ENCODE results near the gene TOP1. TPM values are rescaled to one million over a fixed set of nuclear protein-coding genes. Genes with fewer than 3 reads are reported as not detected.

Gene TOP1
- total RNA-seq, 1 donor from 2014 or later, result 72.7 TPM

- H3K4me3 Mint-ChIP-seq (ENCODE audit: unreplicated experiment), result peak overlapping the region; percentile 32
- DNase-seq (ENCODE audit: low spot score), result no peak
- H3K36me3 Mint-ChIP-seq (ENCODE audit: low read depth, unreplicated experiment), result peaks cover 58% of the 10 kb centered on the region
- H3K27ac Mint-ChIP-seq (ENCODE audit: unreplicated experiment), result peak overlapping the region; percentile 63
- TF ChIP-seq CTCF (IDR thresholded peaks at IDR 0.05; ENCODE audit: unreplicated experiment), result no peak
- peaks cover 18% of the 10 kb centered on the region for H3K27me3 Mint-ChIP-seq (ENCODE audit: unreplicated experiment)
- no peaks in the 10 kb centered on the region for H3K9me3 Mint-ChIP-seq (ENCODE audit: unreplicated experiment)
- H3K4me1 Mint-ChIP-seq (ENCODE audit: unreplicated experiment), result peaks cover 3% of the 10 kb centered on the region
Measured at GRCh38 chr20:41172296-41173140, 143.9 kb downstream of the TOP1 start.

- Mint-ChIP-seq H3K4me1 (ENCODE audit: unreplicated experiment) (peaks cover 3% of the 10 kb centered on the region), H3K36me3 (ENCODE audit: low read depth, unreplicated experiment) (peaks cover 61% of the 10 kb centered on the region), H3K9me3 (ENCODE audit: unreplicated experiment) (no peaks in the 10 kb centered on the region)
Measured at GRCh38 chr20:41173161-41173721, 144.6 kb downstream of the TOP1 start.

GRCh38 chr20:41173791-41174341 lies 145.2 kb downstream of the TOP1 start:
- H3K4me3 Mint-ChIP-seq (ENCODE audit: unreplicated experiment), result peak overlapping the region; percentile 62
- no peaks in the 10 kb centered on the region for H3K9me3 Mint-ChIP-seq (ENCODE audit: unreplicated experiment)
- TF ChIP-seq CTCF (IDR thresholded peaks at IDR 0.05; ENCODE audit: unreplicated experiment), result no peak
- H3K27ac Mint-ChIP-seq (ENCODE audit: unreplicated experiment), result no peak overlapping the region
- peaks cover 17% of the 10 kb centered on the region for H3K27me3 Mint-ChIP-seq (ENCODE audit: unreplicated experiment)
- no peak for DNase-seq (ENCODE audit: low spot score)
- H3K36me3 Mint-ChIP-seq (ENCODE audit: low read depth, unreplicated experiment), result peaks cover 66% of the 10 kb centered on the region
- peaks cover 5% of the 10 kb centered on the region for H3K4me1 Mint-ChIP-seq (ENCODE audit: unreplicated experiment)

More at GRCh38 chr20:41173161-41173721, 144.6 kb downstream of the TOP1 start:
- peak overlapping the region; percentile 63 for H3K27ac Mint-ChIP-seq (ENCODE audit: unreplicated experiment)
- H3K27me3 Mint-ChIP-seq (ENCODE audit: unreplicated experiment), result peaks cover 17% of the 10 kb centered on the region
- DNase-seq (ENCODE audit: low spot score), result peak; percentile 83
- peak overlapping the region; percentile 32 for H3K4me3 Mint-ChIP-seq (ENCODE audit: unreplicated experiment)
- TF ChIP-seq CTCF (IDR thresholded peaks at IDR 0.05; ENCODE audit: unreplicated experiment), result peak; percentile 76

Small RNA genes lying within 50 kb of the gene (microRNA-seq; reads per million reads assigned to microRNA genes)
- 5.1 reads per million, percentile 49 among the genes with 10 or more reads in this experiment for gene MIR6871 (ENCODE audit: unreplicated experiment)

Other genes with a start within 250 kb of the TOP1 start
- 456 TPM for gene PLCG1, start 108.7 kb downstream of the TOP1 start, total RNA-seq (ENCODE audit: unreplicated experiment)